ENCODE data around the gene ASAH2. TPM values are rescaled to one million over a fixed set of nuclear protein-coding genes. Genes with fewer than 3 reads are reported as not detected.

ASAH2 gene
- total RNA-seq, 4 donors from 2014 or later, result 0.83 to 52.2 (median 5.7) TPM

GRCh38 chr10:50229460-50229859 is 21.9 kb downstream of the ASAH2 start:
- TF ChIP-seq, protein P1, sequence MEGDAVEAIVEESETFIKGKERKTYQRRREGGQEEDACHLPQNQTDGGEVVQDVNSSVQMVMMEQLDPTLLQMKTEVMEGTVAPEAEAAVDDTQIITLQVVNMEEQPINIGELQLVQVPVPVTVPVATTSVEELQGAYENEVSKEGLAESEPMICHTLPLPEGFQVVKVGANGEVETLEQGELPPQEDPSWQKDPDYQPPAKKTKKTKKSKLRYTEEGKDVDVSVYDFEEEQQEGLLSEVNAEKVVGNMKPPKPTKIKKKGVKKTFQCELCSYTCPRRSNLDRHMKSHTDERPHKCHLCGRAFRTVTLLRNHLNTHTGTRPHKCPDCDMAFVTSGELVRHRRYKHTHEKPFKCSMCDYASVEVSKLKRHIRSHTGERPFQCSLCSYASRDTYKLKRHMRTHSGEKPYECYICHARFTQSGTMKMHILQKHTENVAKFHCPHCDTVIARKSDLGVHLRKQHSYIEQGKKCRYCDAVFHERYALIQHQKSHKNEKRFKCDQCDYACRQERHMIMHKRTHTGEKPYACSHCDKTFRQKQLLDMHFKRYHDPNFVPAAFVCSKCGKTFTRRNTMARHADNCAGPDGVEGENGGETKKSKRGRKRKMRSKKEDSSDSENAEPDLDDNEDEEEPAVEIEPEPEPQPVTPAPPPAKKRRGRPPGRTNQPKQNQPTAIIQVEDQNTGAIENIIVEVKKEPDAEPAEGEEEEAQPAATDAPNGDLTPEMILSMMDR (IDR thresholded peaks at IDR 0.05), result no peak
- TF ChIP-seq POLR2A (IDR thresholded peaks at IDR 0.05), result no peak
- Histone ChIP-seq H3K27ac (no peak overlapping the region), H3K4me3 (no peak overlapping the region), H3K4me1 (peaks cover 0 to 4% (median 0%) of the 10 kb centered on the region in 4 donors), H3K9me3 (no peaks in the 10 kb centered on the region), H3K27me3 (no peaks in the 10 kb centered on the region), H3K36me3 (no peaks in the 10 kb centered on the region)
- no peak for DNase-seq

- H3K9me3 ChIP-seq, result no peaks in the 10 kb centered on the region
- no peak overlapping the region for H3K4me3 ChIP-seq
- no peaks in the 10 kb centered on the region for H3K36me3 ChIP-seq
- TF ChIP-seq, protein P1 (IDR thresholded peaks at IDR 0.05), result no peak
- no peak for TF ChIP-seq POLR2A (IDR thresholded peaks at IDR 0.05)
- no peaks in the 10 kb centered on the region for H3K27me3 ChIP-seq
- H3K27ac ChIP-seq, result no peak overlapping the region
- no peak for DNase-seq
- H3K4me1 ChIP-seq, result peaks cover 0 to 4% (median 0%) of the 10 kb centered on the region in 4 donors
Observed at GRCh38 chr10:50228672-50229071, 22.6 kb downstream of the ASAH2 start.

DNA sequence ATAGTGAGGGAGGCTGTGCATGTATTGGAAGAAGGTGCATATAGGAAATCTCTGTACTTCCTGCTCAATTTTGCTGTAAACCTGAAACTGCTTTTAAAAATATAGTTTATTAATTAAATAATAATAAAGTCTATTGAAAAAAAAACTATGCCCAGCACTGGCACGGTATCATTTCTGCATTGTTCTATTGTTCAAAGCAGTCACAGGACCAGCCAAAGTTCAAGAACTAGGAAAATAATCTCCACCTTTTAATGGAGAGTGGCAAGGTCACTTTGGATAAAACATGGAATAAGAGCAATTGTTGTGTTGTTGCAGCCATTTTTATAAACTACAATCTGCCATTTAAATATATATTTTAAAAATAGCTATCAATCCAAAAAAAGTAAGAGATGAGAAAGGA is 24.7 kb downstream of the ASAH2 start:
- H3K4me1 ChIP-seq, result no peaks in the 10 kb centered on the region
- no peaks in the 10 kb centered on the region for H3K36me3 ChIP-seq
- no peaks in the 10 kb centered on the region for H3K27me3 ChIP-seq
- TF ChIP-seq, protein P1 (IDR thresholded peaks at IDR 0.05), result no peak
- TF ChIP-seq POLR2A (IDR thresholded peaks at IDR 0.05), result no peak
- no peaks in the 10 kb centered on the region for H3K9me3 ChIP-seq
- no peak overlapping the region for H3K27ac ChIP-seq
- no peak for DNase-seq
- H3K4me3 ChIP-seq, result no peak overlapping the region

DNA sequence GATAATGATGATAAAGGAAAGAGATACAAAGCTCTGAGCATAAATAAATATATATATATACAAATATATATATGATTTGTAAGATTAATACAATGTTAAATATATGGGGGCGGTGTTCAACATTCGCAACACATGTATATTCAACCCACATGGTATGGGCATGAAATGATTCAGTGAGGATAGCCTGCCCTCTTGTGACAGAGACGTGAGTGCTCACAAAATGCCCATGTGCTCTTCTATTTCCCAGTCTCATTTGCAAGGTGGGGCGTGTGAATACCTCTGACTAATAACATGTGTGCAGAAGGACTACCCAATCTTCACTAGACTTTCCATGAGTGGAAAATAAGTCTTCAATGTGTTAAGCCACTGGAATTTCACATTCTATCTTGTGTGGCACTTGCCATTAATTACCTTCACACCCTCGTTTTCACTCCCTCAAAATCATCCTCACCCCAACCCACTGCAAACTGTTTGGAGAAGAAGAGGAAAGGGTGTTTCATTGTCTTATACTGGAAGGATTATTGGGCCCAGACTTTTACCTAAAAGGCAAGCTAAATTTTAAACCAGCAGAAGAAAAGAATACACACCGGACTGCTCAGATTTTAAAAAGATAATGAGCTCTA is 26.9 kb downstream of the ASAH2 start:
- H3K36me3 ChIP-seq, result no peaks in the 10 kb centered on the region
- no peaks in the 10 kb centered on the region for H3K27me3 ChIP-seq
- no peaks in the 10 kb centered on the region for H3K9me3 ChIP-seq
- no peak overlapping the region for H3K4me3 ChIP-seq
- H3K4me1 ChIP-seq, result no peaks in the 10 kb centered on the region
- peak in 1 of 3 donors; percentile 68 for DNase-seq
- TF ChIP-seq, protein P1 (IDR thresholded peaks at IDR 0.05), result peak in 4 of 6 experiments; percentile 46 to 78 (median 66)
- TF ChIP-seq POLR2A (IDR thresholded peaks at IDR 0.05), result no peak
- H3K27ac ChIP-seq, result no peak overlapping the region

- Histone ChIP-seq H3K27ac (no peak overlapping the region), H3K4me3 (no peak overlapping the region), H3K9me3 (no peaks in the 10 kb centered on the region), H3K4me1 (no peaks in the 10 kb centered on the region), H3K36me3 (no peaks in the 10 kb centered on the region), H3K27me3 (no peaks in the 10 kb centered on the region)
- TF ChIP-seq, protein P1 (IDR thresholded peaks at IDR 0.05), result no peak
- no peak for TF ChIP-seq POLR2A (IDR thresholded peaks at IDR 0.05)
- no peak for DNase-seq
Observed at GRCh38 chr10:50222199-50222598, 29.1 kb downstream of the ASAH2 start.

Data from Peyer's patch (tissue), 4 donors.